HG03039 (cell line): ENCODE data around the gene MOB3B.
"Not testable (repeated sequence)": the region's sequence is repeated elsewhere in the genome, so short reads cannot be mapped to it uniquely, and the experiment has no call there.

ENCODE experiments used
- ATAC-seq: cut with Tn5 transposase; IDR thresholded peaks from one replicate; pipeline ENCODE4 v1.9.1; 2021; ENCODE audit warnings: mild to moderate bottlenecking, moderate library complexity; ENCODE audit not compliant: unreplicated experiment

MOB3B gene

GRCh38 chr9:27426511-27427271 is 102.9 kb downstream of the MOB3B start:
- no peak for ATAC-seq

- ATAC-seq = no peak
Observed at GRCh38 chr9:27425827-27426510, 103.6 kb downstream of the MOB3B start.

- ATAC-seq = no peak
Observed at GRCh38 chr9:27423915-27424710, 105.5 kb downstream of the MOB3B start.

GRCh38 chr9:27422279-27422834 is 107.3 kb downstream of the MOB3B start:
- no peak for ATAC-seq

- no peak for ATAC-seq
Observed at GRCh38 chr9:27421577-27421976, 108.0 kb downstream of the MOB3B start.

GRCh38 chr9:27419558-27419957 is 110.1 kb downstream of the MOB3B start:
- not testable (repeated sequence) for ATAC-seq

GRCh38 chr9:27414220-27414761 is 115.3 kb downstream of the MOB3B start:
- no peak for ATAC-seq

GRCh38 chr9:27413511-27414219 is 115.9 kb downstream of the MOB3B start:
- no peak for ATAC-seq

- no peak for ATAC-seq
Observed at GRCh38 chr9:27412963-27413362, 116.7 kb downstream of the MOB3B start.

- no peak for ATAC-seq
Observed at GRCh38 chr9:27412081-27412480, 117.5 kb downstream of the MOB3B start.

GRCh38 chr9:27408482-27408881 is 121.1 kb downstream of the MOB3B start:
- ATAC-seq = no peak

GRCh38 chr9:27408001-27408400 is 121.6 kb downstream of the MOB3B start:
- ATAC-seq = no peak

- ATAC-seq = no peak
Observed at GRCh38 chr9:27407491-27407890, 122.1 kb downstream of the MOB3B start.

GRCh38 chr9:27404661-27405060 is 125.0 kb downstream of the MOB3B start:
- no peak for ATAC-seq

GRCh38 chr9:27402626-27403025 is 127.0 kb downstream of the MOB3B start:
- ATAC-seq = no peak

- no peak for ATAC-seq
Observed at GRCh38 chr9:27400334-27400880, 129.2 kb downstream of the MOB3B start.

- ATAC-seq = no peak
Observed at GRCh38 chr9:27398982-27399653, 130.5 kb downstream of the MOB3B start.

- ATAC-seq = no peak
Observed at GRCh38 chr9:27396495-27396894, 133.1 kb downstream of the MOB3B start.

GRCh38 chr9:27395484-27395921 is 134.1 kb downstream of the MOB3B start:
- ATAC-seq = no peak

GRCh38 chr9:27394826-27395201 is 134.8 kb downstream of the MOB3B start:
- ATAC-seq = no peak
